ENCODE measurements around the gene DSCAML1.
A peak's percentile ranks its signal among the peaks of the same experiment; 100 is the strongest.

The DSCAML1 gene, protein sequence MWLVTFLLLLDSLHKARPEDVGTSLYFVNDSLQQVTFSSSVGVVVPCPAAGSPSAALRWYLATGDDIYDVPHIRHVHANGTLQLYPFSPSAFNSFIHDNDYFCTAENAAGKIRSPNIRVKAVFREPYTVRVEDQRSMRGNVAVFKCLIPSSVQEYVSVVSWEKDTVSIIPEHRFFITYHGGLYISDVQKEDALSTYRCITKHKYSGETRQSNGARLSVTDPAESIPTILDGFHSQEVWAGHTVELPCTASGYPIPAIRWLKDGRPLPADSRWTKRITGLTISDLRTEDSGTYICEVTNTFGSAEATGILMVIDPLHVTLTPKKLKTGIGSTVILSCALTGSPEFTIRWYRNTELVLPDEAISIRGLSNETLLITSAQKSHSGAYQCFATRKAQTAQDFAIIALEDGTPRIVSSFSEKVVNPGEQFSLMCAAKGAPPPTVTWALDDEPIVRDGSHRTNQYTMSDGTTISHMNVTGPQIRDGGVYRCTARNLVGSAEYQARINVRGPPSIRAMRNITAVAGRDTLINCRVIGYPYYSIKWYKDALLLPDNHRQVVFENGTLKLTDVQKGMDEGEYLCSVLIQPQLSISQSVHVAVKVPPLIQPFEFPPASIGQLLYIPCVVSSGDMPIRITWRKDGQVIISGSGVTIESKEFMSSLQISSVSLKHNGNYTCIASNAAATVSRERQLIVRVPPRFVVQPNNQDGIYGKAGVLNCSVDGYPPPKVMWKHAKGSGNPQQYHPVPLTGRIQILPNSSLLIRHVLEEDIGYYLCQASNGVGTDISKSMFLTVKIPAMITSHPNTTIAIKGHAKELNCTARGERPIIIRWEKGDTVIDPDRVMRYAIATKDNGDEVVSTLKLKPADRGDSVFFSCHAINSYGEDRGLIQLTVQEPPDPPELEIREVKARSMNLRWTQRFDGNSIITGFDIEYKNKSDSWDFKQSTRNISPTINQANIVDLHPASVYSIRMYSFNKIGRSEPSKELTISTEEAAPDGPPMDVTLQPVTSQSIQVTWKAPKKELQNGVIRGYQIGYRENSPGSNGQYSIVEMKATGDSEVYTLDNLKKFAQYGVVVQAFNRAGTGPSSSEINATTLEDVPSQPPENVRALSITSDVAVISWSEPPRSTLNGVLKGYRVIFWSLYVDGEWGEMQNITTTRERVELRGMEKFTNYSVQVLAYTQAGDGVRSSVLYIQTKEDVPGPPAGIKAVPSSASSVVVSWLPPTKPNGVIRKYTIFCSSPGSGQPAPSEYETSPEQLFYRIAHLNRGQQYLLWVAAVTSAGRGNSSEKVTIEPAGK (N-terminal part only)

GRCh38 chr11:117796872-117797529 lies at the start of gene DSCAML1:
DSCAML1 (minus strand) TSS chr11:117797216; CDS start chr11:117797079, 137 bp downstream.
- no peak for DNase-seq

GRCh38 chr11:117843666-117844484 lies 46.9 kb upstream of the DSCAML1 start:
- DNase-seq, result peak; percentile 12

DNA sequence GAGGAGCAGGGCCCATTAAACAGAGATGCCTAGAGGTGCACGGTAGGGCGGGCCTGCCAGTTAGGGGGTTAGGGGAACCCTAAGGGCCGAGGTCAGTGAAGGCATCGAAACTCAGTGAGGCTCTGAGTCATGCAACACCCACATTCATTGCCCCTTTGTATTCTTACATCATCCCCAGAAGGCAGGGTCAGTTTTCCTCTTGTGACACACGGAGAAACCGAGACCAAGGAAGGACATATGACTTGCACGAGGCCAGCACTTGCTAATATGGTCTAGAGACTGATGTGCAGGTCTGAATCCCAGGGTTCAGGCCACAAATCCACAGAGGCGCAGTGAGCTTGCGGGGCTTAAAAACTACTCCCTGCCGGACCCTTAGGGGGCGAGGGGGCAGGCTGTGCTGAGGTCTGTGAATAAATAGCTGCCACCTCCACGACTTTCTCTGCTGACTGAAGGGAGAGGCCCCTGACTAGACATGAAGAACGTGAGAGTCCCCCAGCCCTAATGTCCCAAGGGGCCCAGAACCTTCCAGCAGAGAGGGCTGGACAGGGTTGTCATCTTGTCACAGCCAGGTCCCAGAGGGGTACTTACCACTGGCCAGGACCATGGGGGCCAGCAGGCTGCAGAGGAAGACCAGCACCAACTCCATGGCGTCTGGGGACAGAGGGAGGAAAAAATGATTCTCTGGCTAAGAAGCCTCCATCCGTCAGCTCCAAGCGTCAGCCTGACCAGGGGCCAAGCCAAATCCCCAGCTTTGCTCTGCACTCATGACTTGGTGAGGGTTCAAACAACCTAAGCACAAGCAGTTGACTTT lies 45.3 kb upstream of the DSCAML1 start:
- DNase-seq, result no peak

DNA sequence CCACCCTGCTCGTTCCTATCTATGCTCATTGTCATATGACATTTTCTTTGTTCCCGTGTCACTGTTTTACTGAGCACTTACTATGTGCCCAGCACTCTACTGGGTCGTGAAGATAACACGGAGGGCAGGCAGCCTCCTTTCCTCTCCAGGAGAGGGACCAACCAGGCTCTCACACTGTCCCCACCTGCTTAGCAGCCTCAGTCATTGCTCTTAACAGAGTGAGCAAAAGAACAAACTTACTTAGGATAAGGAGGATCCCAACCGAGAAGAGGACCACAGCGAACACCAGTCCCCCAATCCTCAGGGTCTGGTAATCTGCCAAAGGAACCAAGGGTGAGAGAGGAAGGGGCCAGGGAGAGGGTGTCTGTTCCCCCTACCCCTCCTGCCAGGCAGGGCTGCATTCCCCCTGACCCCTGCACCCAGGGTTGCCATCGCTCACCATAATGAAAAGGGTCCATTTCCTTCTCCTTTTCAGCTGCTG lies 44.6 kb upstream of the DSCAML1 start:
- no peak for DNase-seq

DNA sequence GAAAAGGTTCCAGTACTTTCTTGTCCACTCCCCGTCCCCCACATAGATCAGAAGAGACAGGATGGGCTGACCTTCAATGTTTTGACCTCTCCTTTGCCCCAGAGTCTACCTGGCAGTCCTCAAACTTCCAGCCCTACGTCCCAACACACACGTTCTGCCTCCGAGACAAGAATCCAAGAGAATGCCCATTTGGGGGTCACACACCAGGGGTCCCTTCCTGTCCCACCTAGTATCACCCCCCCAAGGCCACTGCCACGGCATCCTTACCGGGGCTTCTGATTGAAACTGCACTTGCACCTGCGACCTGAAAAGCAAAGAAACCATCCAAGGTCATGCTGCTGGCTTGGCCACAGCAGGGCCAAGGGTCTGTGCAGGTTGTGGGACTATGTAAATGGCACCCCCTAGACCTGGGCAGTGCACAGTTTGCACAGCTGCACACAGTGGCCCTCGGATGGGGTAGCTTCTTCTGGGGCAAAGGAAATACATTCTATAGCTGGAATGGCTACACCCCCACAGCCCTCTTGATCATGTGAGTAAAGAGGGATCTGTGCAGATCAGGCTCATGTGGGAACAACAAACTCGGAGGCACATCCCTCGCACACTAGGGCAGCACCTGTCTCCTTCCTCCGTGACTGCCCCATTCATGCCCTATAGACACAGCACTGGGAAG lies 44.0 kb upstream of the DSCAML1 start:
- DNase-seq, result no peak

- no peak for DNase-seq
These were observed 43.2 kb upstream of the DSCAML1 start for GRCh38 chr11:117839936-117840813.

- DNase-seq, result no peak
These were observed 42.4 kb upstream of the DSCAML1 start for GRCh38 chr11:117839380-117839881.

- DNase-seq, result no peak
These were observed 41.9 kb upstream of the DSCAML1 start for GRCh38 chr11:117838901-117839300.

GRCh38 chr11:117837791-117838190 lies 40.8 kb upstream of the DSCAML1 start:
- DNase-seq, result no peak

- DNase-seq, result no peak
These were observed 40.2 kb upstream of the DSCAML1 start for GRCh38 chr11:117837070-117837776.

- DNase-seq, result no peak
These were observed 39.3 kb upstream of the DSCAML1 start for GRCh38 chr11:117836077-117836960.

DNA sequence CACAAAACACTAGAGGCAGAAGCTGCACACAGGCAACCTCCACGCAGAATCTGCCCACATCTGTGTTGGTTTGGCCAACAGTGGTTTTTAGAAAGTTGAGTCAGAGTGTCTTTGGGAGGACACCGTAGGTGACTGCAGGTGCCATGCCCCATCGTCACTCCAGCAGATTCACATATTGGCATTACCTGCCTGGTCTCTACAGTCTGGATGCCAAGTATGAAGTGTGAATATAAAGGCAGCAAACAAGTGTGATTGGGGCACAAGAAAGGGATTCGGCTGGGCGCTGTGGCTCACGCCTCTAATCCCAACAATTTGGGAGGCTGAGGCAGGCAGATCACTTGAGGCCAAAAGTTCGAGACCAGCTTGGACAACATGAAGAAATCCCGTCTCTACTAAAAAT lies 38.6 kb upstream of the DSCAML1 start:
- DNase-seq, result no peak

GRCh38 chr11:117834838-117835443 lies 37.9 kb upstream of the DSCAML1 start:
- no peak for DNase-seq

DNA sequence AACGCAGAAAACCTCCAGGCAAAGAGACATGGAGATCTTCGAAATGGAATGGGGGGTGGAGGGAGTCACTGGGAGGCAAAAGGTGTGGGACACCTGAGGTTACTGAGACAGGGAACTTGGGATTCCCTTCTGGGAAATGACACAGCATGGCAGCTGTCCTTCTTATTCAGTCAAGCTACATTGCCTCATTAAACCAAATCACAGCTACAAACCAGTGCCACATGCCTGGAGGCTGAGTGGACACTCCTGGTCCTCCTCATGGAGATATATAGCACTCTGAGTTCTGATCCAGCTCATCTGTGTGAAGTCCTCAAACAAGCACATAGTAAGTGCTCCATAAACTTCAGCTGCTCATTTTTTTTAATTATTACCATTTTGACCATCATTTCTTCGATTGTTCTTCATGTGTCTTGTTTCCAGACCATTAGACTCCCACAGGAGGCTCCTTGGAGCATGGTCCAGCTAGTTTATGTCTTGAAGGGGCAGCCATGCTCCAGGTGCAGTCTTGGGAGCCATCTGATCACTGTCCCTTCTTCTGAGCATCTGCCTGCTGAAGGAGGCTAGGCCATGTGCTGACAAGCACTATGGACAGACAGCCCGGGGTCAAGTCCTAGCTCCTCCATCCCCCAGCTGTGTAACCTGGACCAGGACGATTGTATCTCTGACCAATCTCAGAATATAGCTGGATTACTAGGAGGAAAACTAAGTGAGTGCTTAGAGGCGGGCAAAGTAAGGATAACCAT lies 37.2 kb upstream of the DSCAML1 start:
- DNase-seq, result no peak

DNA sequence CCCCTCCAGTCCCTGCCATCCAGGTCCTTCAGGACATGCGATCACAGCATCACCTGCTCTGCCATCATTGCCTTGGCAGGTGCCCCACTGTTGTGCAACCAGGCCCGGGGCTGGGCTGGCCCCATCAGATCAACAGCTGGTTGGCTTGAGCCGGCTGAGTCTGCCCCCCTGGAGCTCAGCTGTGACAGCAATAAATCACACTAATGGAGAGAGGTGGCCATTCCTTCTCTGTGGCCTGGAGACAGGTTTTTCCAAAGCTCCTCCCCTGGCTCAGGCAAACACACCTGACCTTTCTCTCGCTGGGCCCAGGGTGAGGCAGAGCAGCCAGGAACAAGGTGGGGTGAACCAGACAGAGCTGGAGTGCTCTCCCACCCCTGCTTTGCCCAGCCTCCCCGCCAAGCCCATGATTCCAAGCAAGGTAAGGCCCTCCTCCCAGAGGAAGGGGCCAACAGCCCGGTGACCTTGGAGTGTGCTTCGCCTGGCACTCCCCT lies 36.4 kb upstream of the DSCAML1 start:
- peak; percentile 99 for DNase-seq

DNA sequence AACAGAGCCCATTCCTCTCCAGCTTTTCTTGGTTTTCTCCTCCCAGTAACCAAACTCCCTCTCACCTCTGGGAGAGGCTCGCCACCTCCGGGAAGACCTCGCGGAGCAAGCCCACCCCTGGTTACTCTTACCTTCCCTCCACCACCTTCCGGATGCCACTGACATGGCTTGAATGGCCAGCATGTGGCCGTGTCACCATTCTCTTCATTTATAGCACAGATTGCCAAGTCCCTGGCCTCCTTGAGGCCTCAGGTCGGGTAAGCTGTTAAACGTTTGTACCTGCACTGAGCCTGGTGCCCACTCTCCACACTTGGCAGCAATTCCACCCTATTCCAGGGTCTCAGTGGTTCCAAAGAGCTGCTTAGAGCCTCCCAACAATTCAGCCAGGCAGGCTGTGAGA lies 35.5 kb upstream of the DSCAML1 start:
- DNase-seq, result no peak

All from NCI-H2029 (cell line).